KBM-7 (cell line): ENCODE data around the gene PCP2.

Source experiments
- DNase-seq: peaks from one replicate; pipeline ENCODE4 v3.0.0-alpha.2; 2015
- in situ Hi-C: fragments of 300-500 bp; cut with MboI; formaldehyde crosslinking; loops from 2 replicates; pipeline ENCODE4 v1.14.3; 2020; ENCODE audit warnings: low sequenced_read_pairs, low pct_unique_long_range_greater_than_20kb, mixed read lengths

The PCP2 gene

GRCh38 chr19:7606289-7606688, 27.2 kb downstream of the PCP2 start:
- DNase-seq, result no peak
- in situ Hi-C loops, result no loop called here

GRCh38 chr19:7605490-7606222, 27.9 kb downstream of the PCP2 start:
- DNase-seq, result peak; percentile 70
- in situ Hi-C loops, result no loop called here

- no peak for DNase-seq
- in situ Hi-C loops, result no loop called here
These were observed 29.6 kb downstream of the PCP2 start for GRCh38 chr19:7603919-7604318.

GRCh38 chr19:7602935-7603497, 30.5 kb downstream of the PCP2 start:
- in situ Hi-C loops, result no loop called here
- DNase-seq, result no peak

DNA sequence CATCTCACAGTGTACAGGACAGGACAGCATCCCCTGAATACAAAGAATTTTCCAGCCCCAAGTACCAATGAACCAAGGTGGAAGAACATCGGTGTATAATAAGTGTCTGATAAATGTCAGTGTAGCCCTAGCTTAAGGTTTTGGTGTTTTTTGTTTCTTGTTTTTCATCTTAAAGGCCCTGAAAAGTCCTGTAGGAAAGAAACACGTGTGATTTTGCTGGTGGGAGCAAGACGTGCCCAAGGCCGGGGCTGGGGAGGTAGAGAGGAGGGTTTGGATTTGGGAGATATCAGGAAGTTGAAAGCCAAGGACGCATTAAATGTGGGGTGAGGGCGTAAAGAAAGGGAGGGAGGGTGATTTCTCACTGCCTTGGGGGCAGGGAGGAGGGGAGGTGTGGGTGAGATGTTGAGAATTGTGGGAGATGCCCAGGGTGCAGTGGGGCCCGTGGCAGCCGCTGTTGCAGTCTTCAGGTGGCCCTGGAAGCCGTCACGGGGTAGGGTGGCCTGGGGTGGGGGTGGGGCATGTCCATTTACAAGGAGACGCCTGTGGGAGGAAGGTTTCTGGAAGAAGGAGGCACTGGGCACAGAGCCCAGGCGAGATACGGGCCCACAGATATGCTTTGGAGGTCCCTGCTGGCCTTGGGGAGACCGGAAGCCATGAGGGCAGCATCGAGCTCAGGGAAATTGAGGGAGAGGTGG, 31.1 kb downstream of the PCP2 start:
- DNase-seq, result no peak
- in situ Hi-C loops, result no loop called here

DNA sequence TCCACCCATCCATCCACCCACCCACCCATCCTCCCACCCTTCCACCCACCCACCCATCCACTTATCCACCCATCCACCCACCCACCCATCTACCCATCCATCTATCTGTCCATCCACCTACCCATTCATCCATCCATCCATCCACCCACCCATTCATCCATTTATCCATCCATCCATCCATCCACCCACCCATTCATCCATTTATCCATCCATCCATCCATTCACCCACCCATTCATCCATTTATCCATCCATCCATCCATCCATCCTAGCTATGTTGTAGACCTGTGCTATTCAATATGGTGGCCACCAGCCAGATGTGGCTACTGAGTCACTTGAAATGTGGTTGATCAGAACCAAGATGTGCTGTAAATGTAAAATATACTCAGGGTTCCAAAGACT, 32.8 kb downstream of the PCP2 start:
- no peak for DNase-seq
- in situ Hi-C loops, result no loop called here

- no peak for DNase-seq
- in situ Hi-C loops, result no loop called here
These were observed 35.3 kb downstream of the PCP2 start for GRCh38 chr19:7598180-7598579.

DNA sequence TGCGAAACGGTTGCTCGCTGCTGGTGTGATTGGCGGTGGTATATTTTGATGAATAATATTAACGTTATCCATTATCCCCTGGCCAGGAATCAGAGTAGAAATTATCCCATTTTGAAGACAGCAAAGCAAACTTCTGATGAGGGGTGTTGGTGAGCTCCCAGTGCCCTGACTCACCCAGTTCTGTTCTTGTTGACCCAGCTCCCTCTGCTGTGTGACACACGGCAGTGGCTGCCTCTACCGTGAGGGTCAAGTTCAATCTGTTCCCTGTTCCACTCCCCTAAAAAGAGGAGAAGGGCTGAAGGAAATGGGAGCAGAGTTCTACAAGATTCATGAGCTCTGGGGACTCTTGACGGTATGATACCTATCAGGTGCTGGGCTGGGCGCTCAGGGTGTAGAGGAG, 35.8 kb downstream of the PCP2 start:
- DNase-seq, result no peak
- in situ Hi-C loops, result no loop called here

DNA sequence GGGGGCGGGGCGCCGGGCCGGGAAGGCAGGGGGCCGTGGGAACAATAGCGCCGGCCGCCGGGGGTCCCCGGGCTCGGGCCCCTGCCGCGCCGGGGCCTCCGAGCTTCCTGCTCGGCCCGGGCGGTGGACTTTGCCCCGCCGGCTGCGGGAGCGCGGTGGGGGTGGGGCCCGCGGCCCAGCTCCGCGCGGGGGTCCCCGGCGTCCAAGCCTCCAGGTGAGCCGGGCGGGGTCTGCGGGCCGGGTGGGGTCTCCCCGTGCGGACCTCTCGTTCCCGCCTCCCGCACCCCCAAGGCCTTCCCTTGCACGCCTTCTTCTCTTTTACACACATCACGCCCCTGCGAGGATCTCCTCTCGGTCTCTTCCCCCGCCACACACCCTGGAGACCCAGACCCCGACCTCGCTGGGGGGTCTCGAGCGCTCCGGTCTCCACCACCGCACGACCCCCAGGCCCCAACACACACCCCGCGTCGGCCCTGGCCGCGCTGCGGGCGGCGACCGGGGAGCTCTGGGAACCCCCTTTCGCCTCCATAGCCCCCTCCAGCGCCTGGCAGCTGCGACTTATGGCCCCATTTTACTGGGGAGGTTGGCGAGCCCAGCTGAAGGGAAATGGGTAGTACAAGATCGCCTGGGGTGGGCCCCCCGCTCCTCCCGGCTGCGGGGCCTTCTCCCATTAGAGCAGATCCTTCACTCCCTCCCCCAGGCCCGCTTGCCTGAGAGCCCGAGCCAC, 37.1 kb downstream of the PCP2 start:
- in situ Hi-C loops, result no loop called here
- DNase-seq, result no peak

- DNase-seq, result peak; percentile 60
- in situ Hi-C loops, result no loop called here
These were observed 37.9 kb downstream of the PCP2 start, which contains the start of gene CAMSAP3 for GRCh38 chr19:7595466-7596133. TSS of gene CAMSAP3 (plus strand) at chr19:7595863. CDS start at chr19:7596003, 140 bp downstream.

DNA sequence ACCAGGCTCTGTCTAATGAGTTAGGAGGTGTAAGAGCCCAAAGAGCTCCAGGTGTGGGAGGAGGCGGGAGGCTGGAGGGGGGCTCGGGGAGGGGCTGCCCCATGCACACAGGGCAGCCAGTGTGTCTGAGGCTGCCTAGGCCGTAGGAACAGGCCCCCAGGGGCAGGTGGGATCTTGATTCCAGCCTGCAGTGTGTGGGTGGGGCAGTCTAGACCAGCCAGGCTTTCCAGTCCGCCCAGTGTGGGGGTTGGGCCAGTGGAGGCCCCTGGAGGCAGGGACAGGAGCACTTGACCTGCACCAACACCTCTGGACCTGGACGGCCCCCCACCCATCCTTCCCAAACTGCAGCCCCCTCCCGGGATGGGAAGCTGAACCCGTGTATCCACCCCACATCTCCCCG, 43.3 kb downstream of the PCP2 start:
- DNase-seq, result no peak
- in situ Hi-C loops, result no loop called here

DNA sequence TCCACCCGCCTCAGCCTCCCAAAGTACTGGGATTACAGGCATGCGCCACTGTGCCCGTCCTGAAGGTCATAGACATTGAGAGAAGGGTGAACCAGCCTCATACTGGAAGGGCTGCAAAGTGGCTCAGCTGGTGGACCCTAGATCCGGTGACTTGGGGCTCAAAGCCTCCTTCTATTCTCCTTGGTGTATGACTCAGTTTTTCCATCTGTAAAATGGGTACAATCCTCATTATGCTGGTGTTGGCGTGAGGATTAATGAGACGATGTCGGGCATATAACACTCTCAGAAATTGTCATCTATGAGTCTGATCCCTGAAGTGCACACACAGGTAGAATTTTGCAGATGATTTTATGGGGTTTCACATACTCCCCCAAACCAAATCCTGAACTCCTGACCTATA, 43.7 kb downstream of the PCP2 start:
- in situ Hi-C loops, result no loop called here
- DNase-seq, result no peak

DNA sequence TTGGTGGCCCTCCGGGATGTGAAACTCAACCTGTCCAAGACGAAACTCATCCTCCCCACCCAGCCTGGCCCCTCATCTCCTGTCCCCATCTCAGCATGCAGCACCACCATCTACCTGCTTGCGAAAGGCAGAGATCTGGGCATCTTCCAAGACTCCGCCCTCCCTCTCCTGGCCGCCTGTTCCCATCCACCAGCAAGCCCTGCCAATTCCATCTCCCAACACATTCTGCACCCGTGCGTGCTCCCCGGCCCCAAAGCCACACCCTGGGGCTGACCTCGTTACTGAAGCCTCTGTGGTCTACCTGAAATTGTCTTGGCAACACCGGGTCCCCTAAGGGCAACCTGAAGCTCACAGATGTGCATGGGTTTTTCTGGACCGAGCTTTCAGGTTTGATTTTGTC, 51.1 kb downstream of the PCP2 start:
- DNase-seq, result no peak
- in situ Hi-C loops, result no loop called here
